ENCODE data around the gene FOSL1. TPM values are rescaled to one million over a fixed set of nuclear protein-coding genes. Genes with fewer than 3 reads are reported as not detected.

FOSL1 gene
- total and polyA plus RNA-seq, 2 of the 13 experiments (the other 11 are each of a cell fraction or from before 2014, with no cell fraction given), result 4.0 to 4.1 TPM

DNA sequence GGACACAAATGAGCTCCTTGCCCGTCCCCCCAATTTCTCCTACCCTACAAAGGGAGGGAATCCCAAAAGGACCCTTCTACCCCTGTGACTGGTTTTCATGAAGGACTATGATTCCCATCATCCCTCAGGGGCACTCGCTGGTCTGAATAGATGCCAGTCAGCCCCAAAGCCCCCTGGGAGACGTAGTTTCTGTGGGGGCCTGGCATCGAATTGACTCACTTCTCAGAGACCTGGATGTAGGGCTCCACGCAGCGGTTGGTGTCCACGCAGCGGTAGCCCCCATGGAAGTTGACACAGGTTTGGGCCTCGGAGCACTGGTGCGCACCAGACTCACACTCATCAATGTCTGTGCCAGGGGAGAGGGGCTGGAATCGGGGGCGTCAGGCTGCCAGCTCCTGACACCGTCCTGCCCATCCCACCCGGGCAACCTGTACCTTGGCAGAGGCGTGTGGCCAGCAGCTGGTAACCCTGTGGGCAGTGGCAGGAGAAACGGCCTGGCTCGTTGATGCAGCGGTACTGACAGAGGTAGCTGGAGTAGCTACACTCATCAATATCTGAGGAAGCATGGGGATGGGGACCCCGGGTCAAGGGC, 32.0 kb downstream of the FOSL1 start:
- Histone ChIP-seq H2AFZ (ENCODE audit: low read length) (no peak overlapping the region), H3K79me2 (ENCODE audit: insufficient read depth, low read length) (no peaks in the 10 kb centered on the region), H4K20me1 (ENCODE audit: insufficient read depth, low read length) (no peaks in the 10 kb centered on the region), H3K36me3 (replicated peaks in 1 of 2; ENCODE audit: control insufficient read depth in 1 of 2, insufficient read depth in 2 of 2, low read length in 2 of 2) (peaks cover 12 to 38% of the 10 kb centered on the region in 2 experiments; a peak in 4 of 5 replicates), H3K4me2 (ENCODE audit: low read depth, low read length) (no peak overlapping the region), H3K4me3 (replicated peaks in 1 of 3; ENCODE audit: insufficient read depth in 1 of 3, low read depth in 2 of 3, low read length in 3 of 3) (no peak overlapping the region), H3K4me1 (ENCODE audit: insufficient read depth, low read length) (peaks cover 22% of the 10 kb centered on the region), H3K27ac (ENCODE audit: extremely low read length, insufficient read depth, low read length) (no peak overlapping the region), H3K27me3 (ENCODE audit: control insufficient read depth in 1 of 2, insufficient read depth in 2 of 2, low read length in 2 of 2) (no peaks in the 10 kb centered on the region; a peak in 1 of 5 replicates), H3K9ac (ENCODE audit: insufficient read depth, low read depth, low read length) (no peak overlapping the region), H3K9me3 (ENCODE audit: low read length) (no peaks in the 10 kb centered on the region)
- BruUV-seq (replicated peaks), result no TSS peak
- ChIA-PET POLR2A (interaction anchor here (1.0 to 8.9 kb wide), 3 partner anchors 9 to 156 kb away, joined by 3 to 81 read pairs (median 3); partner anchors contain the start of genes CFL1 and MUS81), CTCF (ENCODE audit: low intra/inter-chr PET ratio, low total read pairs) (no interaction called here)
- FAIRE-seq (no peak), ATAC-seq (no peak), DNase-seq (ENCODE audit: low spot score) (no peak)
- in situ Hi-C loops (cut with HindIII; ENCODE audit: extremely low pct_ligation_motif_present, low pct_unique_long_range_greater_than_20kb) (no loop called here), intact Hi-C loops (cut with micrococcal nuclease; ENCODE audit: unreplicated experiment) (no loop called here)
- WGBS (ENCODE audit: low lambda C conversion rate), result 86% methylated on average over 15 of the region's 19 CpGs
- no peak for TF ChIP-seq ZZZ3 (CRISPR knock-in tag; IDR thresholded peaks at IDR 0.05; ENCODE audit: borderline replicate concordance)
- TF ChIP-seq, protein P1, sequence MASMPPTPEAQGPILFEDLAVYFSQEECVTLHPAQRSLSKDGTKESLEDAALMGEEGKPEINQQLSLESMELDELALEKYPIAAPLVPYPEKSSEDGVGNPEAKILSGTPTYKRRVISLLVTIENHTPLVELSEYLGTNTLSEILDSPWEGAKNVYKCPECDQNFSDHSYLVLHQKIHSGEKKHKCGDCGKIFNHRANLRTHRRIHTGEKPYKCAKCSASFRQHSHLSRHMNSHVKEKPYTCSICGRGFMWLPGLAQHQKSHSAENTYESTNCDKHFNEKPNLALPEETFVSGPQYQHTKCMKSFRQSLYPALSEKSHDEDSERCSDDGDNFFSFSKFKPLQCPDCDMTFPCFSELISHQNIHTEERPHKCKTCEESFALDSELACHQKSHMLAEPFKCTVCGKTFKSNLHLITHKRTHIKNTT (CRISPR knock-in tag; IDR thresholded peaks at IDR 0.05), result no peak
- no peak for TF ChIP-seq NFRKB (IDR thresholded peaks at IDR 0.05)
- TF ChIP-seq HMG20A (CRISPR knock-in tag; IDR thresholded peaks at IDR 0.05; ENCODE audit: borderline replicate concordance), result no peak
- TF ChIP-seq ZBTB7A (CRISPR knock-in tag; IDR thresholded peaks at IDR 0.05), result no peak
- no peak for TF ChIP-seq EHMT2 (IDR thresholded peaks at IDR 0.05; ENCODE audit: borderline replicate concordance, low read depth, low read length)
- TF ChIP-seq SSRP1 (CRISPR knock-in tag; IDR thresholded peaks at IDR 0.05), result no peak
- no peak for TF ChIP-seq ZNF317 (CRISPR knock-in tag; IDR thresholded peaks at IDR 0.05)
- TF ChIP-seq ZSCAN30 (CRISPR knock-in tag; IDR thresholded peaks at IDR 0.05), result no peak
- TF ChIP-seq POLR2G (IDR thresholded peaks at IDR 0.05; ENCODE audit: low read depth, low read length), result 0 out of 2 replicates have a peak, but pooled peaks have one; percentile 20
- no peak for TF ChIP-seq MAF1 (CRISPR knock-in tag; IDR thresholded peaks at IDR 0.05; ENCODE audit: borderline replicate concordance)
- TF ChIP-seq, protein P2, sequence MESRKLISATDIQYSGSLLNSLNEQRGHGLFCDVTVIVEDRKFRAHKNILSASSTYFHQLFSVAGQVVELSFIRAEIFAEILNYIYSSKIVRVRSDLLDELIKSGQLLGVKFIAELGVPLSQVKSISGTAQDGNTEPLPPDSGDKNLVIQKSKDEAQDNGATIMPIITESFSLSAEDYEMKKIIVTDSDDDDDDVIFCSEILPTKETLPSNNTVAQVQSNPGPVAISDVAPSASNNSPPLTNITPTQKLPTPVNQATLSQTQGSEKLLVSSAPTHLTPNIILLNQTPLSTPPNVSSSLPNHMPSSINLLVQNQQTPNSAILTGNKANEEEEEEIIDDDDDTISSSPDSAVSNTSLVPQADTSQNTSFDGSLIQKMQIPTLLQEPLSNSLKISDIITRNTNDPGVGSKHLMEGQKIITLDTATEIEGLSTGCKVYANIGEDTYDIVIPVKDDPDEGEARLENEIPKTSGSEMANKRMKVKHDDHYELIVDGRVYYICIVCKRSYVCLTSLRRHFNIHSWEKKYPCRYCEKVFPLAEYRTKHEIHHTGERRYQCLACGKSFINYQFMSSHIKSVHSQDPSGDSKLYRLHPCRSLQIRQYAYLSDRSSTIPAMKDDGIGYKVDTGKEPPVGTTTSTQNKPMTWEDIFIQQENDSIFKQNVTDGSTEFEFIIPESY (CRISPR knock-in tag; IDR thresholded peaks at IDR 0.05), result 0 out of 2 replicates have a peak, but pooled peaks have one; percentile 20
- no peak for TF ChIP-seq ZSCAN22 (CRISPR knock-in tag; IDR thresholded peaks at IDR 0.05)
- TF ChIP-seq ZNF496 (CRISPR knock-in tag; IDR thresholded peaks at IDR 0.05; ENCODE audit: insufficient replicate concordance), result no peak
- TF ChIP-seq HNRNPK (IDR thresholded peaks at IDR 0.05; ENCODE audit: low read depth, low read length, poor library complexity, severe bottlenecking), result no peak
- TF ChIP-seq MTA3 (CRISPR knock-in tag; IDR thresholded peaks at IDR 0.05), result no peak
- TF ChIP-seq RCOR2 (CRISPR knock-in tag; IDR thresholded peaks at IDR 0.05), result no peak
- no peak for TF ChIP-seq ZNF432 (CRISPR knock-in tag; IDR thresholded peaks at IDR 0.05; ENCODE audit: borderline replicate concordance)
- peak; percentile 70 for TF ChIP-seq AGO1 (IDR thresholded peaks at IDR 0.05; ENCODE audit: low read depth, low read length, poor library complexity, severe bottlenecking)
- TF ChIP-seq, protein P3, sequence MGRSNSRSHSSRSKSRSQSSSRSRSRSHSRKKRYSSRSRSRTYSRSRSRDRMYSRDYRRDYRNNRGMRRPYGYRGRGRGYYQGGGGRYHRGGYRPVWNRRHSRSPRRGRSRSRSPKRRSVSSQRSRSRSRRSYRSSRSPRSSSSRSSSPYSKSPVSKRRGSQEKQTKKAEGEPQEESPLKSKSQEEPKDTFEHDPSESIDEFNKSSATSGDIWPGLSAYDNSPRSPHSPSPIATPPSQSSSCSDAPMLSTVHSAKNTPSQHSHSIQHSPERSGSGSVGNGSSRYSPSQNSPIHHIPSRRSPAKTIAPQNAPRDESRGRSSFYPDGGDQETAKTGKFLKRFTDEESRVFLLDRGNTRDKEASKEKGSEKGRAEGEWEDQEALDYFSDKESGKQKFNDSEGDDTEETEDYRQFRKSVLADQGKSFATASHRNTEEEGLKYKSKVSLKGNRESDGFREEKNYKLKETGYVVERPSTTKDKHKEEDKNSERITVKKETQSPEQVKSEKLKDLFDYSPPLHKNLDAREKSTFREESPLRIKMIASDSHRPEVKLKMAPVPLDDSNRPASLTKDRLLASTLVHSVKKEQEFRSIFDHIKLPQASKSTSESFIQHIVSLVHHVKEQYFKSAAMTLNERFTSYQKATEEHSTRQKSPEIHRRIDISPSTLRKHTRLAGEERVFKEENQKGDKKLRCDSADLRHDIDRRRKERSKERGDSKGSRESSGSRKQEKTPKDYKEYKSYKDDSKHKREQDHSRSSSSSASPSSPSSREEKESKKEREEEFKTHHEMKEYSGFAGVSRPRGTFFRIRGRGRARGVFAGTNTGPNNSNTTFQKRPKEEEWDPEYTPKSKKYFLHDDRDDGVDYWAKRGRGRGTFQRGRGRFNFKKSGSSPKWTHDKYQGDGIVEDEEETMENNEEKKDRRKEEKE (IDR thresholded peaks at IDR 0.05), result no peak
- TF ChIP-seq THAP11 (CRISPR knock-in tag; IDR thresholded peaks at IDR 0.05), result peak; percentile 92
